HG03571 (cell line): Measurements from ENCODE around the gene FBN1.
A peak's percentile ranks its signal among the peaks of the same experiment; 100 is the strongest.

Experiments used
- ATAC-seq: cut with Tn5 transposase; IDR thresholded peaks from one replicate; pipeline ENCODE4 v1.9.1; 2021; ENCODE audit not compliant: unreplicated experiment

The FBN1 gene

GRCh38 chr15:48408327-48408726 lies 237.2 kb downstream of the FBN1 start:
- no peak for ATAC-seq

GRCh38 chr15:48407646-48408045 lies 237.9 kb downstream of the FBN1 start:
- no peak for ATAC-seq

GRCh38 chr15:48406911-48407310 lies 238.6 kb downstream of the FBN1 start:
- ATAC-seq = no peak

GRCh38 chr15:48406266-48406891 lies 239.1 kb downstream of the FBN1 start:
- ATAC-seq = no peak

DNA sequence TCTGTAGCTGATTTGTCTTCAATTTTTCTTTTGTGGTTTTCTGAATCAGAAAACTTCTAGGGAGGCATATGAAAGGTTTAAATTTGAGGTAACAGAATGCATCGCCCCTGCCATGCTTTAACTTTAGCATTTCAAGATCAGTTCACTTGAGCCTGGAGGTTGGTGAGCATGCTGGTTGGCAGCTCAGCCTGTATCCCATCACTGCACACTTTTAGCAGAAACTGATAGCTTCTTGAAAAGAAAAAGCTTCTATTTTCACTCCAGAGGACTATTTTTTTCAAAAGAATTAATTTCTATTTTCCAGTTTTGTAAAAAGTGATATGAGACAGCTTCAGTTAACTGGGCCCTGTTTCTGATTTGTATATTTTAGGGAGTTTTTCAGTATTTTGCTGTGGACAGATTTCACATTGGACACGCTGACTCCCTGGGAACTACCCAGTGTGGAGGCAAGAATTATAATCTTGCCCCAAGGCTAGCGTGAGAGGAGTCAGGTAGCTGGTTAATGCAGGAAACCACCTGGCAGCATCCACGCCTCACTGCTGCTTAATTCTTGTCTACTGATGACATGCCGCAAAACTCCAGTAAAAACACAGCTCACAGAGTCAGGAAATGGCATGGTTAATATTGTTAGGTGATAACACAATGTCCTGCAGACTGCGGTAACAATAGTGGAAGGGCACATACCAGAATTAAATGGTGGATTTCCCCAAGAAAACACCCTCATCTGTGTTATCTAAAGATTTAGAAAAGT lies 242.9 kb downstream of the FBN1 start:
- ATAC-seq = peak; percentile 68

DNA sequence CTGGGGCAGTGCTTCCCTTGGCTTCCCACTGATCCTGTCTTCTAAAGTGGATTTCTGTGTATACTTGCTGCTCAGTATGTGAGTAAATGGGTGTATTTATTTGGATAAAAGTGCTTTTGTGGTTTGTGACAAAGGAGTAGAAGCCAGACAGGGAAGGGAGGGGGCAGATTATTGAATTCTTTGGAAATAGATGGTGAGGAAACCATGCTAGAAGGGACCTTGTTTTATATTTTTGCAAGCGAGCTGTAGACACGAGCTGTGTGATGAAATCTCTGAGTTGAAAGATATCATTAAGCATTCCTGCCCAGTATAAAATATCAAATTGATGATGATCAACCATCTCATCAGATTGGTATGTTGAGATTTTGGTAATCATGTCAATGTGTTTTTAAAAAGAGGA lies 245.4 kb downstream of the FBN1 start:
- ATAC-seq = no peak

GRCh38 chr15:48397841-48398240 lies 247.7 kb downstream of the FBN1 start:
- ATAC-seq = no peak

GRCh38 chr15:48396020-48396419 lies 249.5 kb downstream of the FBN1 start:
- ATAC-seq = no peak

DNA sequence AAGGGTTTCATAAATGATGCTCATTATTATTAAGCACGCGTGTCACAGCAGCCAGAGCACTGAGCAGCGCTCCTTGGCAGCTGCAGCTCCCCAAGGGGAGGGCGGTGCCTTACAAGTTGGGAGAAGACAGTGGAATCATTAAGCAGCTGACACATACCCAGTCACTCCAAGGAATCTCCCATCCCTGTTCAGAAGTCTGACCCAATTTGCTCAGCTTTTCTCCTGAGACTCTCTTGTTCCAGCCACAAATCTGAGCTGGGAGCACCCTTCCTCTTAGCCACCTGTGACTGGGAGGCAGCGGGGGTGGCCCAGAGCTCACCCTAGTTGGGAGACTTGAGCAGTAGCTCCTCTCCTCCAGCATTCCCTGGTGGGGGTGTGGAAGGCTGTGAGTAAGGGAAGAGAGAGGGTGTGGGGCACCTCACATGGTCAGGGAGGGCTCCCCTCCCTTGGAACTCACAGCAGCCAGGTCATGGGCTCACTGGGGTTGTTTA lies 249.9 kb downstream of the FBN1 start:
- no peak for ATAC-seq

- ATAC-seq = no peak
These were observed 250.5 kb downstream of the FBN1 start for GRCh38 chr15:48394970-48395369.

GRCh38 chr15:48393645-48394506 lies 251.6 kb downstream of the FBN1 start:
- no peak for ATAC-seq

- ATAC-seq = no peak
These were observed 253.2 kb downstream of the FBN1 start for GRCh38 chr15:48392356-48392755.

DNA sequence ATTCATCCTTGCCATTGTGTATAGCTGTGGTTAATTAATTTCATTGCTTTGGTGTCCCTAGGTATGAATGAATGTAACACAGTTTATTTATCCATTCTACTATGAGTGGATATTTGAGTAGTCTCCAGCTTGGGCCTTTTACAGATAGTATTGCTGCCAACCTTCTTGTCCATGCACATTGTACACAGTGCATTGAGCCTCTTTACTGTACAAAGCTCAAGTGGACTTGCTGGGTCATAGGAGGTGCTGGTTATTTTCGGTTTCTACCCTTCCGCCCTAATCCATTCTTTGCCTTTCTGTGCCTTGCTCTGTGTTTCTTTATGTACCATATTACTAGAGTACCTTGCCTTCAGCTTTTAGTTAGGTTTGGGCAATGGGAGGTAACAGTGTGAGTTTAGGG lies 253.6 kb downstream of the FBN1 start:
- ATAC-seq = no peak

GRCh38 chr15:48389691-48390143 lies 255.8 kb downstream of the FBN1 start:
- ATAC-seq = no peak

GRCh38 chr15:48388910-48389309 lies 256.6 kb downstream of the FBN1 start:
- no peak for ATAC-seq

DNA sequence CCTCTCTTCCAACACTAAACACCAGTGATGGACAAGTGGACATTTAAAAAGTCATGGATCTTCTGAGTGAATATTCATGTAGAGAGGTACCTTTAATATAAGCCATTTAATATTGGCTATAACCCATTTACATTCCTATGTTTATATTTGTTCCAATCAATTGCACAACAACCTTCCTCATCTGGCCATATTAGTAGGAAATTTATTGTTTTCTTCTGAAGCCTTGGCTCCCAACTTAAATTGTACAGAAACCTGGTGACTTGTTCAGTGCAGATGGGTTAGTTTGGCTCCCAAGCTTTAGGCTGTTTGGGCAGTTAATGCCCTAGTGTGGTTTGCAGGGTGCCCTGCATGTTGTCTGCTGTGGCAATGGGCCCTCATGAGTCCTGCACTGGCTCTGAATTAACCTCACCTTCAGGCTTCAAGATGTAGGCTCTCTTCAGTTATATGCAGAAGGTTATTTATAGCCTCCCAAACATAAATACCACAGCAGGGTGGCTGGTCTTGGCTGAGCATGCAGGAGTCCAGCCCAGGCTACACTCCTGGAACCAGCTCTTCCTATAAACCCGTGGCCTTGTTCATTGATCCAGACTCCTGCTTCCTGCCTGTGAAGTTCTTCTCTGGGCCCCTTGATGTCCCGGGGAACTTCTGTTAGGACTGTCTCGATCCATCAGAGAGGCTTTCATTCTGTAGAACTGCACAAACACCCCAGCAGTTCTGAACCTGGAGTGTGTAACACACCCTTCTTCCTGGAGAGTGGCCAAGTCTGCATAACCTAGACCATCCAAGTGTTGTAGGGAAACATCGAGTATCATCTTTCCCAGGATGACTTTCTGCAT lies 257.3 kb downstream of the FBN1 start:
- ATAC-seq = no peak

GRCh38 chr15:48385031-48385830 lies 260.3 kb downstream of the FBN1 start:
- no peak for ATAC-seq

GRCh38 chr15:48384616-48385015 lies 260.9 kb downstream of the FBN1 start:
- ATAC-seq = no peak

GRCh38 chr15:48383031-48383430 lies 262.5 kb downstream of the FBN1 start:
- ATAC-seq = no peak

DNA sequence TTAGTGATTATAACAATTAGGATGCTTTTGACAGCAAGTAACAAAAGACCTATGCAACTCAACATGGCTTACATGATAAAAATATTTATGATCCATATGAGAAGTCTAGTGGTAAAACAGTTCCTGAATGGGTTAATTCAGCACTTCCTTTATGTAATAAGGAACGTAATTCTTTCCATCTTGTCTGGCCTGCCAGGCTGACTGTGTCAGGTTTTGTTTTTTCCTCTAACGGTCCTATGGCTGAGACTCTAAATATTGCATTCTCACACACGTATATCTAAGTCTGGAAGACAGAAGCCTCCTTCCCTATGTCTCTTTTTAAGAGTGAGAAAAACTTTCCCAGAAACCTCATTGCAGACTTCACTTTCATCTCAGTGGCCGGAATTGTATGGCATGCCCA lies 263.6 kb downstream of the FBN1 start:
- ATAC-seq = no peak
